Neural cell (in vitro differentiated cells): ENCODE data around the gene PREX1. TPM values are rescaled to one million over a fixed set of nuclear protein-coding genes. Genes with fewer than 3 reads are reported as not detected.

Experiments used
- H2AFZ ChIP-seq: fragments of 200-600, 300-800 bp; sonication (generic), shearing (Covaris generic); 2 replicates; pipeline ENCODE4 v1.6.0; 2014; ENCODE audit warnings: low read depth, mild to moderate bottlenecking, antibody characterized with exemption, low read length, moderate library complexity
- H3F3A ChIP-seq: fragments of 200-600 bp; shearing (Covaris generic); 2 replicates; pipeline ENCODE4 v1.6.1; 2016; ENCODE audit warnings: mild to moderate bottlenecking, moderate library complexity, mixed read lengths, antibody characterized with exemption, low read length; ENCODE audit not compliant: insufficient read depth, poor library complexity, severe bottlenecking
- H3K27ac ChIP-seq: fragments of 200-600, 300-800 bp; sonication (generic), shearing (Covaris generic); 2 replicates; pipeline ENCODE4 v1.5.1; 2014; ENCODE audit warnings: mild to moderate bottlenecking, low read length, moderate library complexity
- H3K27me3 ChIP-seq: fragments of 300-800, 200-600 bp; sonication (generic), shearing (Covaris generic); 2 replicates; pipeline ENCODE4 v1.6.0; 2014; ENCODE audit warnings: mild to moderate bottlenecking, low read depth, low read length, moderate library complexity; ENCODE audit not compliant: insufficient read depth
- H3K36me3 ChIP-seq: fragments of 300-800, 200-600 bp; sonication (generic), shearing (Covaris generic); 2 replicates; pipeline ENCODE4 v1.5.1; 2014; ENCODE audit warnings: mild to moderate bottlenecking, antibody characterized with exemption, low read length, moderate library complexity; ENCODE audit not compliant: insufficient read depth
- H3K4me2 ChIP-seq: fragments of 300-800, 200-600 bp; sonication (generic), shearing (Covaris generic); 2 replicates; pipeline ENCODE4 v1.6.0; 2014; ENCODE audit warnings: mild to moderate bottlenecking, low read length
- H3K4me3 ChIP-seq: fragments of 300-800, 200-600 bp; sonication (generic), shearing (Covaris generic); 2 replicates; pipeline ENCODE4 v1.5.1; 2014; ENCODE audit warnings: mild to moderate bottlenecking, low read length, moderate library complexity
- H3K79me2 ChIP-seq: fragments of 200-600 bp; shearing (Covaris generic); replicated peaks from 2 replicates; pipeline ENCODE4 v1.6.0; 2014; ENCODE audit warnings: mild to moderate bottlenecking, low read length, moderate library complexity; ENCODE audit not compliant: insufficient read depth
- H3K9ac ChIP-seq: fragments of 300-800, 200-600 bp; sonication (generic), shearing (Covaris generic); 2 replicates; pipeline ENCODE4 v1.6.1; 2016; ENCODE audit warnings: mild to moderate bottlenecking, low read length, mixed read lengths
- H3K9me2 ChIP-seq: fragments of 200-600 bp; shearing (Covaris generic); 2 replicates; pipeline ENCODE4 v1.6.1; 2016; ENCODE audit warnings: mild to moderate bottlenecking, low read length, mixed read lengths; ENCODE audit not compliant: insufficient read depth
- H3K9me3 ChIP-seq: fragments of 200-600, 300-800 bp; sonication (generic), shearing (Covaris generic); 2 replicates; pipeline ENCODE4 v1.6.1; 2016; ENCODE audit warnings: mild to moderate bottlenecking, mixed run types, low read length, moderate library complexity, mixed read lengths
- H4K20me1 ChIP-seq: fragments of 200-600 bp; shearing (Covaris generic); 2 replicates; pipeline ENCODE4 v1.6.1; 2016; ENCODE audit warnings: mild to moderate bottlenecking, mixed run types; ENCODE audit not compliant: insufficient read depth
- CTCF ChIP-seq: fragments of 450-650 bp; IDR thresholded peaks from 2 replicates; pipeline ENCODE4 v1.5.1; 2014; ENCODE audit warnings: antibody characterized with exemption, mild to moderate bottlenecking, moderate library complexity; ENCODE audit not compliant: poor library complexity, severe bottlenecking
- EP300 ChIP-seq: fragments of 450-650 bp; conservative IDR thresholded peaks from 2 replicates; pipeline ENCODE4 v1.6.1; 2014; ENCODE audit warnings: antibody characterized with exemption, mild to moderate bottlenecking, moderate library complexity; ENCODE audit not compliant: poor library complexity, severe bottlenecking
- EZH2 ChIP-seq: fragments of 200-600, 300-800 bp; shearing (Covaris generic), sonication (generic); IDR thresholded peaks from 2 replicates; pipeline ENCODE4 v1.6.1; 2014; ENCODE audit warnings: antibody characterized with exemption, low read length, borderline replicate concordance, mild to moderate bottlenecking; ENCODE audit not compliant: insufficient read depth, poor library complexity, severe bottlenecking
- MXI1 ChIP-seq: fragments of 450-650 bp; conservative IDR thresholded peaks from 2 replicates; pipeline ENCODE4 v1.6.1; 2014; ENCODE audit warnings: antibody characterized with exemption, mild to moderate bottlenecking; ENCODE audit not compliant: poor library complexity, severe bottlenecking
- POLR2AphosphoS5 ChIP-seq: IDR thresholded peaks from 2 replicates; pipeline ENCODE4 v1.6.1; 2012
- RAD21 ChIP-seq: fragments of 450-650 bp; conservative IDR thresholded peaks from 2 replicates; pipeline ENCODE4 v1.6.1; 2014; ENCODE audit warnings: antibody characterized with exemption, mild to moderate bottlenecking, moderate library complexity
- REST ChIP-seq: IDR thresholded peaks from 2 replicates; pipeline ENCODE4 v1.6.1; 2012; ENCODE audit warnings: borderline replicate concordance
- SMC3 ChIP-seq: fragments of 450-650 bp; conservative IDR thresholded peaks from 2 replicates; pipeline ENCODE4 v1.6.1; 2014; ENCODE audit warnings: antibody characterized with exemption, mild to moderate bottlenecking, moderate library complexity; ENCODE audit not compliant: poor library complexity
- TAF1 ChIP-seq: IDR thresholded peaks from 2 replicates; pipeline ENCODE4 v1.6.1; 2012; ENCODE audit warnings: low read depth
- polyA plus RNA-seq: library from polyadenylated mRNA; depleted of rRNA; stranded (reverse); fragments of >200 nt; gene quantifications from 2 replicates; pipeline ENCODE4 v1.2.3, GENCODE V29; 2014

Gene PREX1
- polyA plus RNA-seq, 1 donor from 2014 or later = 0.06 TPM

GRCh38 chr20:48651271-48651670 lies 176.5 kb downstream of the PREX1 start:
- Histone ChIP-seq H3K9ac (no peak overlapping the region), H3K9me2 (no peaks in the 10 kb centered on the region), H3K27ac (no peak overlapping the region), H3K27me3 (no peaks in the 10 kb centered on the region), H3K79me2 (no peaks in the 10 kb centered on the region), H3F3A (no peaks in the 10 kb centered on the region), H2AFZ (no peak overlapping the region), H3K9me3 (no peaks in the 10 kb centered on the region), H4K20me1 (no peaks in the 10 kb centered on the region), H3K4me3 (no peak overlapping the region), H3K36me3 (no peaks in the 10 kb centered on the region), H3K4me2 (no peak overlapping the region)
- TF ChIP-seq EP300 (no peak), RAD21 (no peak), SMC3 (no peak), MXI1 (no peak), POLR2AphosphoS5 (no peak), REST (no peak), CTCF (no peak)

- no peak overlapping the region for H3K4me2 ChIP-seq
- no peak overlapping the region for H3K4me3 ChIP-seq
- no peak overlapping the region for H3K27ac ChIP-seq
- H3K9ac ChIP-seq = no peak overlapping the region
- no peak for TF ChIP-seq POLR2AphosphoS5
- no peak for TF ChIP-seq REST
- TF ChIP-seq MXI1 = no peak
- no peak for TF ChIP-seq SMC3
- TF ChIP-seq TAF1 = no peak
- no peak for TF ChIP-seq RAD21
- TF ChIP-seq EP300 = no peak
- no peak for TF ChIP-seq EZH2
- TF ChIP-seq CTCF = no peak
- no peaks in the 10 kb centered on the region for H3F3A ChIP-seq
- H4K20me1 ChIP-seq = no peaks in the 10 kb centered on the region
- H2AFZ ChIP-seq = no peak overlapping the region
- H3K36me3 ChIP-seq = no peaks in the 10 kb centered on the region
- H3K27me3 ChIP-seq = no peaks in the 10 kb centered on the region
- H3K9me2 ChIP-seq = no peaks in the 10 kb centered on the region
- no peaks in the 10 kb centered on the region for H3K79me2 ChIP-seq
- no peaks in the 10 kb centered on the region for H3K9me3 ChIP-seq
Observed at GRCh38 chr20:48649868-48650267, 177.9 kb downstream of the PREX1 start.
